HG03139 (cell line): Measurements from ENCODE around the gene SPACA4.

Experiments
- ATAC-seq: cut with Tn5 transposase; IDR thresholded peaks from one replicate; pipeline ENCODE4 v1.9.1; 2021; ENCODE audit not compliant: unreplicated experiment

Gene SPACA4

DNA sequence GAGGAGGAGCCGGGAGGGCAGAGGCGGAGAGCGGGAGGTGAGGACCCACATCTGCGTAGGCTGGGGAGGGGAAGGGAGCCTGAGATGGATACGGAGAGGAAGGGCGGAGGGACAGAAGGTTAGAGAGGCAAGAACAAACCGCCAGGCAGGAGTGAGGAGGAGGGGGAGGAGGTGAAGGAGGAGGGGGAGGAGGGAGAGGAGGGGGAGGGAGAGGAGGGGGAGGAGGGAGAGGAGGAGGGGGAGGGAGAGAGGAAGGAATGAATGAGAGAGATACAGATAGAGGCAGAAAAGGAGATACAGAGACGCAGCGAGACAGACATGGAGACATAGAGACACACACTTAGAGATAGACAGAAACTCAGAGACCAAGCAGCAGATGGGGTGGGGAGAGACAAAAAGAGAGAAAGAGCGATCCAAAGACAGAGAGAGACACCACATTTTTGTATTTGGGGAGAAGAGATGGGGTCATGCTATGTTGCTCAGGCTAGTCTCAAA is 40.2 kb downstream of the SPACA4 start:
- ATAC-seq = no peak

- ATAC-seq = no peak
These were observed 41.6 kb downstream of the SPACA4 start for GRCh38 chr19:48648134-48648533.

- no peak for ATAC-seq
These were observed 44.6 kb downstream of the SPACA4 start for GRCh38 chr19:48650974-48651682.

DNA sequence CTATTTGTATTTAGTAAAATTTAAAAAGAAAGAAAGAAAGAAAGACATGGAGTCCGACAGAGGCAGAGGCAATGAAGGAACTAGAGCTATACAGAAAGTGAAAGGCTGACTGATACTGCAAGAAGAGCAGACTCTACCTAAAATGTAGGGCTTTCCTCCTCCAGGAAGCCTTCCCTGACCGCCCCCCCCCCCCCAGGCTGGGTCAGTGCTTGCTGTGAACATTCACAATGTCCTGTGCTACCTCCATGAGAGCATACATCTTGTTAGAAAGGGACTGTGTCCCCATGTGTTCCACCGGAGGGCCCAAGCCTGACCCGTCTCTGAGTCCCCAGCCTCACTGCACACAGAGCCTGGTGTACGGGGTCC is 45.1 kb downstream of the SPACA4 start:
- ATAC-seq = no peak

GRCh38 chr19:48654299-48655059 is 47.9 kb downstream of the SPACA4 start:
- no peak for ATAC-seq

GRCh38 chr19:48656840-48657474 is 50.4 kb downstream of the SPACA4 start:
- no peak for ATAC-seq
